Measurements from ENCODE around the gene MBD3.

- TF ChIP-seq EP300 (IDR thresholded peaks at IDR 0.05), result no peak
- no peak for TF ChIP-seq POLR2A (IDR thresholded peaks at IDR 0.05)
- TF ChIP-seq CTCF (IDR thresholded peaks at IDR 0.05), result no peak
Observed at GRCh38 chr19:1602091-1602707, 9.5 kb upstream of the MBD3 start.
